ENCODE results near the gene SPP2. TPM values are rescaled to one million over a fixed set of nuclear protein-coding genes. Genes with fewer than 3 reads are reported as not detected.

The SPP2 gene
- total RNA-seq, 1 experiment from 2014 or later: not detected

DNA sequence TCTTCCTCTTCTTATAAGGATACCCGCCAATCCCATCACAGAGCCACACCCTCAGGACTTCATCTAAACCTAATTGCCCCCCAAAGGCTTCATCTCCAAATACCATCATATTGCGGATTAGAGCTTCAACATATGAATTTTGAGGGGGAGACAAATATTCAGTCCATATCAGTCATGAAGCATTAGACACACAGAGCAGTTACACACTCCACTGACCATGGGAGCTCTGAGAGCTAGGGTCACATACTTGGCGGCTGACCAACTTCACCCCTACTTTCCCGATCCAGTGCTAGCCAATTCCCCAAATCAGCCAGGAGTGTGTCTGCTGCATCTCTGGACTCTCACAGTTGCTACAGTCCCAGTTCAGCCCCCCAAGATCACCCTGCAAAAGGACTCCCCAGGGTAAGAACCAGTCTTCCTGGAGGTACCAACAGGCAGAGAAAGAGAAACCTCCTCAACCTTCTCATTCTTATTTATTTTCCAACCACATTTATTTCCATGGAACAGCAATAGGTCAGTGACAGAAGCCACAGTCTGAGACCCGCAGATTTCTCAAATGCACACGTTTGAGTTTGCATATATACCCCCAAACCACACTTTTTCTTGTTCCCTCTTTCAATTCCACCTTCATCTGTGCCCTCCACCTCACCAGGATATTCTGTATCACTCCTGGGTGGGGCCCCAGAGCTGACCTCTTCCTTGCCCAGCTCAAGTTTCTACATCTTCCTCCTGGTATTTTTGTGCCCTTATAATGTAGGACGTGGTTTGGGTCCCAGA, 33.3 kb downstream of the SPP2 start:
- H3K4me1 ChIP-seq (ENCODE audit: insufficient read depth, low read length): no peaks in the 10 kb centered on the region
- Mint-ChIP-seq H3K27me3 (ENCODE audit: low read depth) (peaks cover 7% of the 10 kb centered on the region), H3K9me3 (peaks cover 9 to 18% of the 10 kb centered on the region in 2 experiments), H3K36me3 (ENCODE audit: insufficient read depth in 1 of 3, low read depth in 3 of 3) (peaks cover 0 to 6% (median 2%) of the 10 kb centered on the region in 3 experiments; a peak in 3 of 7 replicates), H3K4me3 (no peak overlapping the region), H3K4me1 (no peaks in the 10 kb centered on the region), H3K27ac (no peak overlapping the region)
- H2AK5ac ChIP-seq (ENCODE audit: insufficient read length, low read length): no peak overlapping the region
- H3K4me2 ChIP-seq (ENCODE audit: insufficient read depth, insufficient read length, low read length): no peak overlapping the region
- H2AFZ ChIP-seq (ENCODE audit: low read length): no peak overlapping the region
- no peak overlapping the region for H2BK5ac ChIP-seq (ENCODE audit: insufficient read length, low read length)
- no peaks in the 10 kb centered on the region for H3K79me1 ChIP-seq (ENCODE audit: insufficient read depth, low read depth, low read length, poor library complexity, severe bottlenecking)
- no peak overlapping the region for H3K4ac ChIP-seq (ENCODE audit: low read depth, low read length)
- H4K91ac ChIP-seq (ENCODE audit: insufficient read length, low read depth, low read length): no peak overlapping the region
- no CpG with 5 or more reads among the region's 7 CpGs for whole genome bisulfite sequencing (ENCODE audit: extremely low coverage, insufficient read length, low lambda C conversion rate)
- H3T11ph ChIP-seq (ENCODE audit: low read length): no peak overlapping the region
- no peak overlapping the region for H3K18ac ChIP-seq (ENCODE audit: insufficient read length, low read depth, low read length)
- H4K8ac ChIP-seq (replicated peaks; ENCODE audit: insufficient read length, low read depth, low read length): no peak overlapping the region
- H3K27me3 ChIP-seq (ENCODE audit: insufficient read depth, low read length): no peaks in the 10 kb centered on the region
- no peaks in the 10 kb centered on the region for H3K9me3 ChIP-seq (ENCODE audit: control insufficient read depth, low read depth, low read length)
- DNase-seq: no peak
- no peak overlapping the region for H3K9ac ChIP-seq (ENCODE audit: extremely low read depth, insufficient read length, low read length)
- H4K20me1 ChIP-seq (ENCODE audit: control insufficient read depth, insufficient read depth, insufficient read length): no peaks in the 10 kb centered on the region
- H3K23me2 ChIP-seq (ENCODE audit: insufficient read length, low read depth, low read length, poor library complexity, severe bottlenecking): peaks cover 4% of the 10 kb centered on the region
- H2BK12ac ChIP-seq (ENCODE audit: insufficient read length, low read depth, low read length): no peak overlapping the region
- no peak overlapping the region for H2BK15ac ChIP-seq (ENCODE audit: low read depth, low read length)
- no peak overlapping the region for H2BK120ac ChIP-seq (ENCODE audit: low read depth, low read length, poor library complexity, severe bottlenecking)
- H2BK20ac ChIP-seq (ENCODE audit: low read depth, low read length, poor library complexity, severe bottlenecking): no peak overlapping the region
- no peak overlapping the region for H3K27ac ChIP-seq (ENCODE audit: insufficient read length, low read depth, low read length)
- H4K5ac ChIP-seq (ENCODE audit: insufficient read length, low read depth, low read length): no peak overlapping the region
- no peaks in the 10 kb centered on the region for H3K79me2 ChIP-seq (ENCODE audit: insufficient read depth, low read length)
- H3K14ac ChIP-seq (ENCODE audit: insufficient read depth, low read length): no peak overlapping the region
- TF ChIP-seq CTCF (conservative IDR thresholded peaks at IDR 0.05): no peak
- no peak overlapping the region for H3K23ac ChIP-seq (ENCODE audit: insufficient read length, low read depth, low read length)
- H3K56ac ChIP-seq (ENCODE audit: insufficient read length, low read depth, low read length): no peak overlapping the region

Data from H9 (cell line).